Activated T-cell treated with anti-CD3 and anti-CD28 coated beads, Interleukin-2, amount 50 U/mL, for 72 hours (primary cell): ENCODE results near the gene PTTG1IP2. TPM values are rescaled to one million over a fixed set of nuclear protein-coding genes. Genes with fewer than 3 reads are reported as not detected.

Experiments used
- ATAC-seq, 2 donors: fragments of 150-1000 bp; cut with Tn5 transposase; replicated peaks in 1 of 2; 2 replicates each; pipeline ENCODE4 v1.10.0; 2021; ENCODE audit warnings: moderate library complexity in 2 of 2, mild to moderate bottlenecking in 1 of 2
- DNase-seq, 2 donors: peaks; one replicate each; pipeline ENCODE4 v3.0.0; 2021 to 2022; ENCODE audit warnings: mixed read lengths in 1 of 2
- H3K27ac Mint-ChIP-seq: one replicate; pipeline ENCODE4 v1.8.0; 2022; ENCODE audit warnings: mild to moderate bottlenecking, moderate library complexity, mixed read lengths
- H3K27me3 Mint-ChIP-seq: one replicate; pipeline ENCODE4 v1.8.0; 2022; ENCODE audit warnings: low read depth, mixed read lengths
- H3K36me3 Mint-ChIP-seq, 2 donors: one replicate each; pipeline ENCODE4 v1.8.0; 2022; ENCODE audit warnings: mixed read lengths in 2 of 2, mild to moderate bottlenecking in 1 of 2; ENCODE audit not compliant: insufficient read depth in 2 of 2
- H3K4me1 Mint-ChIP-seq: one replicate; pipeline ENCODE4 v1.8.0; 2022; ENCODE audit warnings: low read depth, mixed read lengths
- H3K4me3 Mint-ChIP-seq, 2 donors: one replicate each; pipeline ENCODE4 v1.8.0; 2022; ENCODE audit warnings: mild to moderate bottlenecking in 2 of 2, mixed read lengths in 2 of 2, moderate library complexity in 2 of 2
- H3K9me3 Mint-ChIP-seq, 2 donors: one replicate each; pipeline ENCODE4 v1.8.0; 2022; ENCODE audit warnings: mixed read lengths in 2 of 2
- total RNA-seq, 2 donors: library from RNA; stranded (reverse); gene quantifications; one replicate each; pipeline ENCODE4 v1.2.3, GENCODE V29; 2022

PTTG1IP2 gene
- total RNA-seq, 2 donors from 2014 or later, result not detected

DNA sequence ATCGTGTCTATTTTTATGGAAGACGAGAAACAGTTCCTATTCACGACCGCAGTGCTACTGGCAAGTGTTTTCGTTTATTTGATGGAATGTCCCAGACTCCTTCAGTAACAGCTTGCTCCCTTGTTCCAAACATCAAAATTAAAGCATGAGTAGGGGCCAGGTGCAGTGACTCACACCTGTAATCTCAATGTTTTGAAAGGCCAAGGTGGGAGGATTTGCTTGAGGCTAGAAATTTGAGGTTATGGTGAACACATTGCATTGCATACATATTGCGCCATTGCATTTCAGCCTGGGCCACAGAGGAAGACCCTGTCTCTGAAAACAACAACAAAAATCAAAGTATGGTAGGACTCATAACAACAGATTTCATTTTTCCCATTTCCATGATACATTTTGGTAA, 22.8 kb downstream of the PTTG1IP2 start:
- Mint-ChIP-seq H3K4me3 (no peak overlapping the region), H3K4me1 (no peaks in the 10 kb centered on the region), H3K36me3 (no peaks in the 10 kb centered on the region), H3K27ac (no peak overlapping the region), H3K9me3 (no peaks in the 10 kb centered on the region), H3K27me3 (peaks cover 7% of the 10 kb centered on the region)
- ATAC-seq, result no peak
- no peak for DNase-seq

DNA sequence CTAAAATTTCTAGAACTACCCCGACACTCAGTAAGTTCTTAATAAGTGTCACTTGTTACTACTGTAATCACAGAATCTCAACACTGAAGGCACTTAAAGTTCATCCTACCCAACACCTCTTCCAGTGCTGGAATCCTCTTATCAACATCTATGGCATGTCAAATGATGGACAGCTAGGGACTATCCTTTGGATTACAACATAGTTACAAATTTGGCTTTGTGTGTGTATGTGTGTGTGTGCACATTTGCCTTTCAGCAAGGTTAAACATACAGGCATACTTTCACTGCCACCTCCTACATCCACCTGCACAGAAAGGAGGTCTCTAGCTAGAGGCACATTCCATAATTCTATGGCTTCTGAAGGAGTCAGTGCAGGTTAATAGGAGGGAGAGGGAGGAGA, 25.8 kb downstream of the PTTG1IP2 start:
- DNase-seq (no peak), ATAC-seq (no peak)
- no peaks in the 10 kb centered on the region for H3K4me1 Mint-ChIP-seq
- no peak overlapping the region for H3K4me3 Mint-ChIP-seq
- no peak overlapping the region for H3K27ac Mint-ChIP-seq
- H3K27me3 Mint-ChIP-seq, result no peaks in the 10 kb centered on the region
- H3K9me3 Mint-ChIP-seq, result no peaks in the 10 kb centered on the region
- H3K36me3 Mint-ChIP-seq, result no peaks in the 10 kb centered on the region

- Mint-ChIP-seq H3K27me3 (no peaks in the 10 kb centered on the region), H3K27ac (no peak overlapping the region)
Observed at GRCh38 chr7:90502539-90502938, 33.1 kb downstream of the PTTG1IP2 start.

GRCh38 chr7:90503367-90503766, 33.9 kb downstream of the PTTG1IP2 start:
- Mint-ChIP-seq H3K36me3 (no peaks in the 10 kb centered on the region), H3K27ac (no peak overlapping the region), H3K27me3 (no peaks in the 10 kb centered on the region), H3K4me3 (no peak overlapping the region), H3K4me1 (no peaks in the 10 kb centered on the region), H3K9me3 (no peaks in the 10 kb centered on the region)
- ATAC-seq (no peak), DNase-seq (no peak)

More at GRCh38 chr7:90502539-90502938, 33.1 kb downstream of the PTTG1IP2 start:
- no peaks in the 10 kb centered on the region for H3K4me1 Mint-ChIP-seq
- no peaks in the 10 kb centered on the region for H3K9me3 Mint-ChIP-seq
- DNase-seq (no peak), ATAC-seq (no peak)
- no peak overlapping the region for H3K4me3 Mint-ChIP-seq
- no peaks in the 10 kb centered on the region for H3K36me3 Mint-ChIP-seq

- H3K4me3 Mint-ChIP-seq, result no peak overlapping the region
- H3K27ac Mint-ChIP-seq, result no peak overlapping the region
- ATAC-seq (no peak), DNase-seq (no peak)
- H3K9me3 Mint-ChIP-seq, result no peaks in the 10 kb centered on the region
- no peaks in the 10 kb centered on the region for H3K4me1 Mint-ChIP-seq
- H3K27me3 Mint-ChIP-seq, result peaks cover 5% of the 10 kb centered on the region
- no peaks in the 10 kb centered on the region for H3K36me3 Mint-ChIP-seq
Observed at GRCh38 chr7:90507692-90508091, 38.3 kb downstream of the PTTG1IP2 start.

- H3K4me1 Mint-ChIP-seq, result no peaks in the 10 kb centered on the region
- H3K27me3 Mint-ChIP-seq, result peaks cover 5% of the 10 kb centered on the region
- ATAC-seq, result no peak
- DNase-seq, result no peak
- no peaks in the 10 kb centered on the region for H3K36me3 Mint-ChIP-seq
- no peak overlapping the region for H3K27ac Mint-ChIP-seq
- H3K9me3 Mint-ChIP-seq, result no peaks in the 10 kb centered on the region
- H3K4me3 Mint-ChIP-seq, result no peak overlapping the region
Observed at GRCh38 chr7:90511776-90512175, 42.3 kb downstream of the PTTG1IP2 start.

DNA sequence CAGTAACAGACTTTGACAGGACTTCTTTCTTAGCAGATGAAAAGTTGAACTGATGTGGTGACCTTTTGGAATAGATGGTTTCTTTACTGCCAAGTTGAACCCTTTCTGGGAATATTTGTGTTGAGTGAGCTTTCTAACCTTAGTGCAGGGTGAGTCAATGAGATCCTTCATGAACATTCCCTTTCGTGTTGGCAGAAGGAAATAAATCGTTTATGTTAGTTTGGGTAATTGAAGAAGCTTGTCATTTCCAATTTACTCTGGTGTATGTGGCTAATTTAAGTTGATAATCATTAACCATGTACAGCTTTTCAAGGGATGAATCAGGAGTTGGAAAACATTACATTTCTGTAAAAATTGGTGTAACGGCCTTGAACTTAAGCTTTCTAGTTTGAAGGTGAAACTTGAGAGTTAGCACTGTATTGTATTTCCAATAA, 43.4 kb downstream of the PTTG1IP2 start:
- Mint-ChIP-seq H3K27me3 (peaks cover 5% of the 10 kb centered on the region), H3K4me3 (no peak overlapping the region), H3K4me1 (no peaks in the 10 kb centered on the region), H3K36me3 (no peaks in the 10 kb centered on the region), H3K27ac (no peak overlapping the region), H3K9me3 (no peaks in the 10 kb centered on the region)
- DNase-seq, result no peak
- ATAC-seq, result no peak

DNA sequence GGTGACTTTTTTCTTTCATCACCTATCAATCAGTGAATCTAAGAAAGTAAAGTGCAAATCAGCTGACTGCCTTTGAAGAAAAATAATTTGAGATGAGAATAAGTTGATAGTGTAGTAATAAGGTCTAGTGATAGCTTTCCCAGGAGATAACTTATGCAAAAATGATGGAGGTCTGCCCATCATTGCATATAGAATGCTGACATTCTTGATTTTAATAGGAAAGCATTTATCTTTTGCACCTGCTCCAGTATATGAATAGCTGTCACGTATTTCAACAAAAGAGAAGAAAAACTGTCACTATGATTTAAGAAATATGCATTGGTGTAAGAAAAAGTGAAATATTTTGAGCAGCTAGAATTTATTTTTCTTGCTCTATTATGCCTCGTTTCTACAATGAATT, 46.8 kb downstream of the PTTG1IP2 start:
- ATAC-seq (no peak), DNase-seq (no peak)
- Mint-ChIP-seq H3K27me3 (peaks cover 5% of the 10 kb centered on the region), H3K4me3 (no peak overlapping the region), H3K4me1 (no peaks in the 10 kb centered on the region), H3K36me3 (no peaks in the 10 kb centered on the region), H3K9me3 (no peaks in the 10 kb centered on the region), H3K27ac (no peak overlapping the region)

GRCh38 chr7:90518630-90519029, 49.2 kb downstream of the PTTG1IP2 start:
- H3K4me1 Mint-ChIP-seq, result no peaks in the 10 kb centered on the region
- H3K36me3 Mint-ChIP-seq, result no peaks in the 10 kb centered on the region
- H3K9me3 Mint-ChIP-seq, result no peaks in the 10 kb centered on the region
- H3K27ac Mint-ChIP-seq, result no peak overlapping the region
- no peak for ATAC-seq
- peaks cover 5% of the 10 kb centered on the region for H3K27me3 Mint-ChIP-seq
- no peak overlapping the region for H3K4me3 Mint-ChIP-seq
- DNase-seq, result no peak

DNA sequence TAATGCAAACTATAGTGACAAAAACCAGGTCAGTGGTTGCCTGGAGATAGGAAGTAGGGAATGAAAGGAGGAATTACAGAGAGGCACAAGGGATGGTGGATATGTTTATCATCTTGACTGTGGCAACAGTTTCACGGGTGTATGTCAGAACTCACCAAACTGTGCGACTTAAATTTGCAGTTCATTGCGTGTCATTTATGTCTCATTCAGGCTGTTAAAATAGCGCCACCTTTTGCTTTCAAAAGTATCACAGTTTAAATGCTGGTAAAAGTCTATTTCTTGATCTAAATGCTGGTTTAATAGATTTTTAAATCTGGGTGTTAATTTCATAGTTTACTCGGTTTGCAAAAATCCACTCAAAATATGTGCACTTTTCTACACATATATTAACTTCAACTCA, 51.0 kb downstream of the PTTG1IP2 start:
- ATAC-seq, result no peak
- H3K4me1 Mint-ChIP-seq, result no peaks in the 10 kb centered on the region
- DNase-seq, result no peak
- peaks cover 5% of the 10 kb centered on the region for H3K27me3 Mint-ChIP-seq
- no peak overlapping the region for H3K4me3 Mint-ChIP-seq
- peaks cover 0 to under 1% of the 10 kb centered on the region in 2 donors for H3K9me3 Mint-ChIP-seq
- H3K27ac Mint-ChIP-seq, result no peak overlapping the region
- H3K36me3 Mint-ChIP-seq, result no peaks in the 10 kb centered on the region

DNA sequence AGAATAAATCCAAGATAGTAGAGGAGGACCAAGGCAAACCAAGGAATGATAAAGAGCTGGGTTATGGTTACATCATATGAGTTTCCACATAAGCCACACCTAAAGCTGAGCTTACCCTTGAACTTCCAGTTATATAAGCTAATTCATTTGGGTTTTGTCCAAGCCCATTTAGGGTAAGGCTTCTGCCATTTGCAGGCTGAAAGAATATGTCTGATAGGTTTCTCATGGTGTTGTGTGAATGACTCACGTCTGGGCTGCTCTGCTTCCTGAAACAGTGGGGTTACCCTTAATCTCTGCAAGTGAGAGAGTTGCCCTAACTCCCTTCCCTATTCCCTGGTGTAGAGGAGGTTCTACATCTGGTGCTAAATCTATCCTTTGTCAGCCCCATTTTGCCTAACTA, 60.8 kb downstream of the PTTG1IP2 start:
- Mint-ChIP-seq H3K27me3 (peaks cover 4% of the 10 kb centered on the region), H3K36me3 (no peaks in the 10 kb centered on the region), H3K4me1 (no peaks in the 10 kb centered on the region), H3K9me3 (peaks cover 0 to 3% of the 10 kb centered on the region in 2 donors), H3K4me3 (no peak overlapping the region), H3K27ac (no peak overlapping the region)
- DNase-seq (no peak), ATAC-seq (no peak)

- H3K27ac Mint-ChIP-seq, result no peak overlapping the region
- H3K27me3 Mint-ChIP-seq, result no peaks in the 10 kb centered on the region
- H3K36me3 Mint-ChIP-seq, result no peaks in the 10 kb centered on the region
- no peaks in the 10 kb centered on the region for H3K9me3 Mint-ChIP-seq
- no peak overlapping the region for H3K4me3 Mint-ChIP-seq
- ATAC-seq, result no peak
- H3K4me1 Mint-ChIP-seq, result no peaks in the 10 kb centered on the region
- no peak for DNase-seq
Observed at GRCh38 chr7:90532231-90532929, 62.9 kb downstream of the PTTG1IP2 start.

- no peak for ATAC-seq
- no peak overlapping the region for H3K27ac Mint-ChIP-seq
Observed at GRCh38 chr7:90536449-90536848, 67.0 kb downstream of the PTTG1IP2 start.

DNA sequence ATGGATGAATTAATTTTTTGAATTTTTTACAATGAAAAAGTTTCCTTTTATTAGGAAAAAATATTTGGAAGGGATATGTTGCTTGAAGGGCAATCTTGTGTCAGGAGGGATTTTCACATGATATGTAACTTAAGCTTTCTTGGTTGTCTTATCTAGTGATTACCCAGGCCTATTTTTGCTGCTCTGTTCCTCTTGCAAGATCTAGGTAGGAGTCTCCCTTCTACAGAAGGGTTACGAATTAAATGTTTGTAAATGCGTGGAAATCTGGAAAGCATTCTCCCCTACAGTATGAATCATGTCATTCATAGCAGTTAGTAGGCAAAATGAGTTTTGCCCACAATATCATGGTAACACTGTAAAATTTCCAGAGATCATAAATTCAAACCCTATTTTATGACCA, 69.0 kb downstream of the PTTG1IP2 start:
- Mint-ChIP-seq H3K36me3 (no peaks in the 10 kb centered on the region), H3K4me3 (no peak overlapping the region), H3K27me3 (peaks cover 6% of the 10 kb centered on the region), H3K27ac (no peak overlapping the region), H3K4me1 (no peaks in the 10 kb centered on the region), H3K9me3 (no peaks in the 10 kb centered on the region)
- ATAC-seq (no peak), DNase-seq (no peak)

More at GRCh38 chr7:90536449-90536848, 67.0 kb downstream of the PTTG1IP2 start:
- DNase-seq, result no peak
- no peaks in the 10 kb centered on the region for H3K36me3 Mint-ChIP-seq
- H3K9me3 Mint-ChIP-seq, result no peaks in the 10 kb centered on the region
- H3K27me3 Mint-ChIP-seq, result peaks cover 6% of the 10 kb centered on the region
- no peaks in the 10 kb centered on the region for H3K4me1 Mint-ChIP-seq
- H3K4me3 Mint-ChIP-seq, result no peak overlapping the region
